ENCODE data around the gene SPOCK1.

- TF ChIP-seq CTCF (conservative IDR thresholded peaks at IDR 0.05; ENCODE audit: low read depth, low read length) = no peak
- TF ChIP-seq EZH2 (IDR thresholded peaks at IDR 0.05; ENCODE audit: low read length, unreplicated experiment) = no peak
These were observed 505.0 kb downstream of the SPOCK1 start for GRCh38 chr5:136994154-136994553.
